ENCODE results near the gene GPR15LG.

GPR15LG gene

DNA sequence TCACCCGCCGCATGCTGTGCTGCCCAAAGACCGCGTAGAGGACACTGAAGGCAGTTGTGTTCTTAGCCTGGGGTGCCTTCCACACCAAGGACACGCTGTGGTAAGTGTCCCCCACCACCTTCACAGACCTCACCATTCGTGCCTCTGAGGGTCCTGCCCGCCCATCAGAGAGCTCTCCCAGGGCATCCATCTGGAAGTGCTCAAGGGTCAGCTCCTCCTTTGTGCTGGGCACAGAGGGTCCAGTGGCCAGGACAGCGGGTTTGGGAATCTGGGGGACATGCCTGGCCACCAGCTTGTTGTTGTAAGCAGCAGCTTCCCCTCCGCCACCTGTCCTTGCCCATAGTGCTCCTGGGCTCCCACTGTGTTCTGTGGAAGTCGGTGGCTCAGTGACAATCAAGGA lies 58.8 kb downstream of the GPR15LG start:
- Histone ChIP-seq H3K4me3 (ENCODE audit: low read length) (no peak overlapping the region), H3K27me3 (ENCODE audit: control insufficient read depth, insufficient read depth, low read length) (peaks cover 2% of the 10 kb centered on the region), H3K9me3 (ENCODE audit: control insufficient read depth, low read length) (no peaks in the 10 kb centered on the region), H3K9ac (ENCODE audit: low read length) (no peak overlapping the region), H3K4me1 (ENCODE audit: control insufficient read depth, insufficient read depth, low read length) (no peaks in the 10 kb centered on the region), H3K36me3 (ENCODE audit: control insufficient read depth, insufficient read depth, low read length) (no peaks in the 10 kb centered on the region)

DNA sequence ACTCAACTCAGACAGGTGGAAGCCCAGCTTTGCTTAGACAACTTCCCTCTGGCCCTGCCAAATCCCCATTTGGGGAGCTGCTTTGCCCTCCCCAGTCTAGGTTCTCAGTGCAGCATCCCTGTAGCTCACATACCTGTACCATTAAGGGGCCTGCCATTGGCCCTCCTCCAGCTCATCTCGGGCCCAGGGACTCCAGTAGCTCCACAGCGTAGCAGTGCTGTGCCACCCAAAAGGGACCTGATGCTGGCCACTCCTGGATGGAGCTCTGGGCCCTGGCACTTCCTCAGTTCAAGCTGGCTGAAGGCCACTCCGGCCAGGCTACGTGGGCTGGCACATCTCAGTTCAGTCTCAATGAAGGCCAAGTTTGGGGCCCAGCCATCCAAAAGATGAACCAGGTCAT lies 60.3 kb downstream of the GPR15LG start:
- Histone ChIP-seq H3K27me3 (ENCODE audit: control insufficient read depth, insufficient read depth, low read length) (peaks cover 5% of the 10 kb centered on the region), H3K9me3 (ENCODE audit: control insufficient read depth, low read length) (no peaks in the 10 kb centered on the region), H3K9ac (ENCODE audit: low read length) (no peak overlapping the region), H3K36me3 (ENCODE audit: control insufficient read depth, insufficient read depth, low read length) (no peaks in the 10 kb centered on the region), H3K4me1 (ENCODE audit: control insufficient read depth, insufficient read depth, low read length) (no peaks in the 10 kb centered on the region), H3K4me3 (ENCODE audit: low read length) (no peak overlapping the region)

DNA sequence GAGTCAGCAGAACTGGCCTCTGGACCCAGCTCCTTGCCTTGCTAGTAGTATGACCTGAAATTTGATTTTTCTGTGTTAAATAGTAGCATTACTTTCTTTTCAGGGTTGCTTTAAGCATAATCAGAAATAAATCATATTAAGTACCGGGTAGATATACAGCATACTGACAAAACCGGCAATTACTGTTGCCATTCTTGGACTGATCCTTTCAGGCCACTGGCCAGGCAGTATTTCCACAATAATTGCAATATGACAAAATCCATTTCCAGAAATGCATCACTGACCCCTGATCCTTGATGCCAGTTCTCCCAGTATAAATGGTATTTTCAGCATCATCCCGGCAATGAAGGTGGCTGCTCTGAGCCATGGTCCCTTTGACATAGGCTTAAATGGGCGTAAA lies 60.9 kb downstream of the GPR15LG start:
- Histone ChIP-seq H3K9ac (ENCODE audit: low read length) (no peak overlapping the region), H3K4me1 (ENCODE audit: control insufficient read depth, insufficient read depth, low read length) (no peaks in the 10 kb centered on the region), H3K27me3 (ENCODE audit: control insufficient read depth, insufficient read depth, low read length) (peaks cover 5% of the 10 kb centered on the region), H3K4me3 (ENCODE audit: low read length) (no peak overlapping the region), H3K36me3 (ENCODE audit: control insufficient read depth, insufficient read depth, low read length) (no peaks in the 10 kb centered on the region), H3K9me3 (ENCODE audit: control insufficient read depth, low read length) (no peaks in the 10 kb centered on the region)
